Calu3 (cell line): Measurements from ENCODE around the gene SMCO2. TPM values are rescaled to one million over a fixed set of nuclear protein-coding genes. Genes with fewer than 3 reads are reported as not detected.
A peak's percentile ranks its signal among the peaks of the same experiment; 100 is the strongest.

Experiments used
- BruUV-seq: library from RNA; stranded (reverse); fragments of 400-500 nt; replicated peaks from 2 replicates; lab custom pipeline; 2021; lab: Mats Ljungman, UMichigan
- CTCF ChIA-PET: fragments of 300-600 bp; sonication (Branson Sonifier 250); formaldehyde crosslinking; loops from one replicate; lab custom pipeline; 2022; ENCODE audit warnings: antibody characterized with exemption; lab: Charles Lee
- DNase-seq: peaks from one replicate; pipeline ENCODE4 v3.0.0; 2022
- H3K27ac Mint-ChIP-seq: one replicate; pipeline ENCODE4 v1.8.0; 2022; ENCODE audit warnings: mixed read lengths; ENCODE audit not compliant: unreplicated experiment
- H3K27me3 Mint-ChIP-seq: one replicate; pipeline ENCODE4 v1.8.0; 2022; ENCODE audit warnings: mixed read lengths; ENCODE audit not compliant: unreplicated experiment
- H3K36me3 Mint-ChIP-seq: one replicate; pipeline ENCODE4 v1.8.0; 2022; ENCODE audit warnings: mild to moderate bottlenecking, moderate library complexity, mixed read lengths; ENCODE audit not compliant: insufficient read depth, unreplicated experiment
- H3K4me1 Mint-ChIP-seq: one replicate; pipeline ENCODE4 v1.8.0; 2022; ENCODE audit warnings: mild to moderate bottlenecking, low read depth, mixed read lengths; ENCODE audit not compliant: unreplicated experiment
- H3K4me3 Mint-ChIP-seq: one replicate; pipeline ENCODE4 v1.8.0; 2022; ENCODE audit warnings: mild to moderate bottlenecking, low read depth, moderate library complexity, mixed read lengths; ENCODE audit not compliant: unreplicated experiment
- H3K9me3 Mint-ChIP-seq: one replicate; pipeline ENCODE4 v1.8.0; 2022; ENCODE audit warnings: low read depth, mixed read lengths; ENCODE audit not compliant: unreplicated experiment
- CTCF ChIP-seq: fragments of 200-600 bp; IDR thresholded peaks from one replicate; pipeline ENCODE4 v1.8.0; 2022; ENCODE audit warnings: antibody characterized with exemption; ENCODE audit not compliant: unreplicated experiment
- intact Hi-C: fragments of 100-400 bp; cut with micrococcal nuclease; formaldehyde crosslinking; loops from one replicate; pipeline ENCODE4 v1.10.0; 2022; ENCODE audit not compliant: unreplicated experiment
- total RNA-seq: library from RNA; stranded (reverse); gene quantifications from 2 replicates; pipeline ENCODE4 v1.2.3, GENCODE V29; 2022

Gene SMCO2
- total RNA-seq, 1 experiment from 2014 or later = 1.6 TPM

GRCh38 chr12:27412047-27412446, 34.5 kb upstream of the SMCO2 start:
- Mint-ChIP-seq H3K27ac (no peak overlapping the region), H3K9me3 (peaks cover 4% of the 10 kb centered on the region), H3K27me3 (no peaks in the 10 kb centered on the region), H3K4me3 (no peak overlapping the region), H3K4me1 (no peaks in the 10 kb centered on the region), H3K36me3 (peaks cover 5% of the 10 kb centered on the region)
- intact Hi-C loops = no loop called here
- BruUV-seq = no TSS peak
- no peak for TF ChIP-seq CTCF
- CTCF ChIA-PET = no interaction called here
- DNase-seq = no peak

GRCh38 chr12:27422697-27423096, 23.8 kb upstream of the SMCO2 start:
- H3K9me3 Mint-ChIP-seq = no peaks in the 10 kb centered on the region
- TF ChIP-seq CTCF = no peak
- CTCF ChIA-PET = no interaction called here
- peaks cover 10% of the 10 kb centered on the region for H3K36me3 Mint-ChIP-seq
- H3K4me1 Mint-ChIP-seq = peaks cover 5% of the 10 kb centered on the region
- intact Hi-C loops = loop anchor here (10.0 kb wide), 1 partner anchor 102 kb away; the partner anchor contains the start of gene PPFIBP1
- H3K27ac Mint-ChIP-seq = no peak overlapping the region
- DNase-seq = no peak
- H3K4me3 Mint-ChIP-seq = no peak overlapping the region
- no TSS peak for BruUV-seq
- no peaks in the 10 kb centered on the region for H3K27me3 Mint-ChIP-seq

GRCh38 chr12:27424631-27425230, 21.8 kb upstream of the SMCO2 start:
- no TSS peak for BruUV-seq
- Mint-ChIP-seq H3K4me3 (no peak overlapping the region), H3K27me3 (no peaks in the 10 kb centered on the region), H3K27ac (no peak overlapping the region), H3K9me3 (no peaks in the 10 kb centered on the region), H3K4me1 (peaks cover 11% of the 10 kb centered on the region), H3K36me3 (peaks cover 14% of the 10 kb centered on the region)
- intact Hi-C loops = loop anchor here (2.0 to 10.0 kb wide), 4 partner anchors 100 to 278 kb away; partner anchors contain the start of gene PPFIBP1
- CTCF ChIA-PET = interaction anchor here (0.6 to 1.3 kb wide), 6 partner anchors 9 to 209 kb away, joined by 3 to 9 read pairs (median 3); partner anchors contain the start of gene PPFIBP1
- DNase-seq = peak; percentile 8
- TF ChIP-seq CTCF = peak; percentile 55

- TF ChIP-seq CTCF = no peak
- CTCF ChIA-PET = interaction anchor here (0.6 to 1.3 kb wide), 5 partner anchors 9 to 209 kb away, joined by 3 to 9 read pairs (median 3); partner anchors contain the start of gene PPFIBP1
- intact Hi-C loops = loop anchor here (2.0 to 10.0 kb wide), 4 partner anchors 99 to 277 kb away; partner anchors contain the start of gene PPFIBP1
- Mint-ChIP-seq H3K27me3 (no peaks in the 10 kb centered on the region), H3K27ac (peak overlapping the region; percentile 10), H3K36me3 (peaks cover 14% of the 10 kb centered on the region), H3K4me3 (no peak overlapping the region), H3K9me3 (no peaks in the 10 kb centered on the region), H3K4me1 (peaks cover 11% of the 10 kb centered on the region)
- no peak for DNase-seq
- no TSS peak for BruUV-seq
Observed at GRCh38 chr12:27425306-27425705, 21.2 kb upstream of the SMCO2 start.
